Measurements from ENCODE around the gene DRG1. TPM values are rescaled to one million over a fixed set of nuclear protein-coding genes. Genes with fewer than 3 reads are reported as not detected.

The DRG1 gene
- total and polyA plus RNA-seq, 10 of the 15 experiments (the other 5 are each of a cell fraction or from before 2014, with no cell fraction given), result 59.7 to 147 (median 85.8) TPM

- no peak for TF ChIP-seq ZNF592 (IDR thresholded peaks at IDR 0.05)
- TF ChIP-seq MYB (IDR thresholded peaks at IDR 0.05; ENCODE audit: borderline replicate concordance, low read depth, low read length), result peak; percentile 50; the same call in 1 of the 2 replicates
- peak; percentile 91 for TF ChIP-seq MXI1 (IDR thresholded peaks at IDR 0.05; ENCODE audit: low read depth, low read length)
- no peak for TF ChIP-seq YBX1 (IDR thresholded peaks at IDR 0.05)
- TF ChIP-seq SMARCA5 (IDR thresholded peaks at IDR 0.05), result peak; percentile 56; the same call in 1 of the 2 replicates
- TF ChIP-seq E2F8 (IDR thresholded peaks at IDR 0.05; ENCODE audit: low read depth, partially characterized antibody), result peak; percentile 26
- TF ChIP-seq CHD1 (IDR thresholded peaks at IDR 0.05; ENCODE audit: low read depth, low read length), result 0 out of 2 replicates have a peak, but pooled peaks have one; percentile 58
- peak; percentile 45 for TF ChIP-seq HCFC1 (IDR thresholded peaks at IDR 0.05; ENCODE audit: low read length)
- no peak for TF ChIP-seq MTA2 (IDR thresholded peaks at IDR 0.05; ENCODE audit: low read depth)
- peak; percentile 36 for TF ChIP-seq E4F1 (IDR thresholded peaks at IDR 0.05; ENCODE audit: borderline replicate concordance, partially characterized antibody)
- TF ChIP-seq SMAD5 (IDR thresholded peaks at IDR 0.05; ENCODE audit: low read depth), result peak; percentile 93
- peak; percentile 81 for TF ChIP-seq GATAD2B (conservative IDR thresholded peaks at IDR 0.05; ENCODE audit: low read depth)
- peak; percentile 96 for TF ChIP-seq PML (IDR thresholded peaks at IDR 0.05; ENCODE audit: low read length)
- no peak for TF ChIP-seq CTCF (IDR thresholded peaks at IDR 0.05 in 2 of 3, conservative IDR thresholded peaks at IDR 0.05 in 1 of 3; ENCODE audit: control insufficient read depth in 2 of 3, extremely low read depth in 1 of 3, insufficient read depth in 1 of 3, low read depth in 3 of 3, low read length in 3 of 3)
- no peak for TF ChIP-seq PBX3 (IDR thresholded peaks at IDR 0.05; ENCODE audit: insufficient replicate concordance, low read depth, low read length)
- no peak for TF ChIP-seq SPI1 (IDR thresholded peaks at IDR 0.05; ENCODE audit: borderline replicate concordance, insufficient read depth, low read depth, low read length)
Measured at GRCh38 chr22:31399211-31400022, at the start of gene DRG1 (continued).
